GM18907 (cell line): ENCODE results near the gene ACAP3.
A peak's percentile ranks its signal among the peaks of the same experiment; 100 is the strongest.

Experiments
- ATAC-seq: cut with Tn5 transposase; IDR thresholded peaks from one replicate; pipeline ENCODE4 v1.9.1; 2021; ENCODE audit warnings: mild to moderate bottlenecking, moderate library complexity; ENCODE audit not compliant: unreplicated experiment

The ACAP3 gene

DNA sequence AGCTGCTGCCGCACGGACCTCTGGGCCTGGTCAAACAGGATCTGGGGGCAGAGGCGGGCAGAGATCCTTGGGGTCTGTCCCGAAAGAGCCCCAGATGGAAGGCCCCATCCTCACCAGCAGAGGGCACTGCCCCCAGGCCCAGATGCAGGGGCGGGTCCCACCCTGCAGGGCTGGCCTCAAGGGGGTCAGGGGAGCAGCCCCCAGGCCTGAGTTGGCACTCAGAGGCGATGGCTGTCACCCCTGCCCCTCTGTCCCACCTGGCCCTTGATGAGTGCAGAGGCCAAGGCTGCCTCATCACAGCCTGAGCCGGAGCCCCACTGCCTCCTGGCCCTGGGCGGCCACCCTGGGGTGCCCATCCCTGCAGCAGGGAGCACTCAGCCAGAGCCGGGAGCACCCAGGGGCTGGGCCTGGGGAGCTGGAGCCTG lies 5.7 kb downstream of the ACAP3 start:
- ATAC-seq: no peak

DNA sequence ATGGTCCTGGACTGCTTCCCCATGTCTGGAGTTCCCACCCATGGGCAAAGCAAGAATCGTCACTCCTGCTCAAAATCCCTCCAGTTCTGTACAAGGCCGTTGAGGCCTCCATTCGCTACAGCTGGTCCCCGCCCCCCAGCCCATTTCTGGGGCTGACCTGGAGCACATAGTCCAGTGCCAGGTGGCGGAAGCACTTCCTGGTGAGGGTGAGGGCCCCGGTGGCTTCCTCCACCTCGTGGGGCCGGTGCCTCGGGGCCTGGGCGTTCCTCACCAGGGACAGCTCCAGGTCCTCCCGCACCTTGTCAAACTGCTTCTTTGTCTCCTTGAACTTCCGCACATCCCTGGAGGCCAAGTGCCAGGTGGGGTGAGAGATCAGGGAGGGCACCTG lies 7.4 kb downstream of the ACAP3 start:
- no peak for ATAC-seq

DNA sequence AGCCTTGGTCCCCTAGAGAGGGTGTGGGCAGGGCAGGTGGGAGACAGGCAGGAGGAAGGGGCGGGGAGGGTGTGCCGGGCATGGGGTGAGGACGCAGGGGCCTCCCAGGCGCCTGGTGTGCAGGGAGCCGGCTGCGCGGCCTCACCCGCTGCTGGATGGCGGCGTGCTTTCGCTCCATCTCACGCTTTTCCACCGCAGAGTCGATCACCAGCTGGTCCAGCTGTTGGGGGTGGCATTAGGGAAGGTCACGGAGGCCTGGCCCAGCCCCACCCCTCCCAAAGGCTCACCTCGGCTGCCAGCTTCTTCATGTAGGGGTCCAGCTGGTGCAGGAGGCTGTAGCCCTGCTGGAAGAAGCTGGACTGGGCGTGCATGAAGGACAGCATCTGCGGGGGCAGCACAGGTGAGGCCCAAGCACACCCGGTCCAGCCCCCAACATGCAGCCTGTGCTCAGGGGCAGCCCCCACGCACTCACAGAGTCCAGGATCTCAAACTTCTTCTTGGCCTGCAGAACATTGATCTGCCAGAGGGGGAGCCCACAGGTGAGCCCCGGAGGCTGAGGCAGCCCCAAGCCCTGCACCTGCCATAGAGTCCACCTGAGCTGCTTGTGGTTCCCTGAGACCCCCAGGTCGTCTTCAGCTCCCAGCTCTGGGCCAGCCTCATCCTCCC lies 7.9 kb downstream of the ACAP3 start:
- ATAC-seq: no peak

DNA sequence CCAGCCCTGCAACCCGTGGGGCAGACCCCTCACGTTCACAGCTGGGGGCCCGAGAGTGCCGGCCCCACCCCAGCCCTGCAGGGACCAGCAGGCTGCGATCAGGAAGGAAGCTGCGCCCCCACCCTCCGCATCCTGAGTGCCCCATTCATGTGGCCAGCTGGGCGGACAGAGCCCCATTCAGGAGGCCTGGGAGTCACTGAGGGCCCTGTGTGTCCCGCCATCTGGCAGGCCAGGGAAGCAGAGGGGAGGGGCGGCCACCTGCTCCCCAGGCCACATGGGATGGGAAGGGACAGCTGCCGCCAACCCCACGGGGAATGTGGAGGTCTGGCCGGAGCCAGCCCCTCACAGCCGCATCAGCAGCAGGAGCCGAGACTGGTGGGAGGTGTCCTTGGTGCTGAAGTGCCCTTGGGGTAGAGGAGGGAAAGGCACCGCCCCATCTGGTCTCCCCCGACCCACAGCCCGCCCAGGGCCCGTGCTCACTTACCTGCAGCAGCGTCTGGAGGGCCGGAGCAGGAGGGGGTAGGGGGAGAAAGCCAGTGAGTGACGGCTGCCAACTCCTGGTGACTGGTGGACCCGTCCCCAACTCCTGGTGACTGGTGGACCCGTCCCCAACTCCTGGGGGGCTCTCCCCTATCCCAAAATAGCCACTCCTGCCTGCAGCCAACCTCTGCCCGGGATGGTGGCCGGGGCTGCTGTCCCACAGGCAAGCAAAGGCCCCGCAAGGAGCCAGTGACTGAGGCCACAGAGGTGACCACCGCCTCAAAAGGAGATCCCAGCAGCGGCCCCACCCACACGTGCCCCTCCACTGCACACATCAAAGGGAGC lies 8.7 kb downstream of the ACAP3 start:
- ATAC-seq: no peak

DNA sequence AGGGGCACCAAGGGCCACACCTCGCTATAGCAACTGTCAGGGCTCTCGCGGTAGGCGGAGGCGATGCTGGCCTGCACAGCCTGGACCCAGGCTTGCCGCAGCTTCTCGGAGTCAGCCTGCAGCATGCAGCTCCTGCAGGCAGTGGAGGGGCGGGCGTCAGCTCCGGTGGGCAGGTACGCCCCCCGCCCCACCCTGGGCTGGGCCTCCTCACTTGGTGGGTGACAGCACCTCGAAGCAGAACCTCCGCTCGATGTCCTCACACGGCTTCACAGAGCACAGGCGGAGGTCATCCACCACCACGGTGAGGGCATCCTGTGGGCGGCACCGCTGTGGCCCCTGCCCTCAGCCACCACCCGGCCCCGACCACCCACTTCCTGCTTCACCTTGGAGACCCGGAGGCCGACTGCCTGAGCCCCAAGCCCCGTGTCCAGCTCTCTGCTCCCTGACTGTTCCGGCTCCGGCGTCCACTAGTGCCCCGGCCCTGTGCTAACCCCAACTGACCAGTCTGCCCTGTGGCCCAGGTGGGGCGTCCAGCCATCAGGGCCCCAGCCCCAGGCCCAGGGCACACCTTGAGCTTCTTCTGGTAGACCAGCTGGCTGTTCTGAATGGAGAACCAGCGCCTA lies 9.8 kb downstream of the ACAP3 start:
- no peak for ATAC-seq

DNA sequence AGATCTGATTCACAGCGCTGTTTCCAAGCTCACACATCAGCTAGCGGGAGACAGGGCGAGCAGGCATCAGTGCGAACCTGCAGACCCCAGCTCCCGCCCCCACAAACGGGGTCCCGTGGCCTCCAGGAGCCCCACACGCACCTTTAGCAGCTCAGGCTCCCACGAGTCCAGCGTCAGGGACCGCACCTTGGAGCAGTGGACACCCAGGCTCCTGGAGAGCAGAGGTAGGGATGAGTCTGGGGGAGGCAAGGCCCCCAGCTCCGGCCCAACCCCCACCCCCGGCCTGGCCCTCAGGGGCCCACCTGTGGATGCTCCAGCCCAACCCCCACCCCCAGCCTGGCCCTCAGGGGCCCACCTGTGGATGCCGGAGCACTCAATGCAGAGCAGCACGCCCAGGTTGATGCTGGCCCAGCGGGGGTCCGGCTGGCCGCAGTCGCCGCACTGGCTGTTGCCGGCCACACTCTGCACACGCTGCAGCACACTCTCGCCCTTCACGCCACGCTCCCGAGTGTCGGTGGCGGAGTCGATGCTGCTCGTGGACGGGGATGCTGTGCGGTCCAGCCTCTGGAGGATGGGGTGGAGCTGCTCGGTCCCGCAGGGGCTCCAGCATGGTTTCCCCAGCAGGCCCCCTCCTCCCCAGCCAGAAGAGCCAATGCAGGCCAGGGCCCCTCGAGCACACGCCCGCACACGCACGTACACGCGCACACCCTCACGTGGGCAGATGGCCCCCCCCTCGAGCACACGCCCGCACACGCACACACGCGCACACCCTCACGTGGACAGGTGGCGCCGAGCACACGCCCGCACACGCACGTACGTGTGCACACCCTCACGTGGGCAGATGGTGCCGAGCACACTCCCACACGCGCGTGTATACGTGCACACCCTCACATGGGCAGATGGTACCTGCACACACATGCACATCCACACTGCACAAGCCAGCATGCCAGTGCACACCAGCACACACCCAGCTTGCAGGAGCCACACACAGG lies 11.4 kb downstream of the ACAP3 start:
- ATAC-seq: no peak

DNA sequence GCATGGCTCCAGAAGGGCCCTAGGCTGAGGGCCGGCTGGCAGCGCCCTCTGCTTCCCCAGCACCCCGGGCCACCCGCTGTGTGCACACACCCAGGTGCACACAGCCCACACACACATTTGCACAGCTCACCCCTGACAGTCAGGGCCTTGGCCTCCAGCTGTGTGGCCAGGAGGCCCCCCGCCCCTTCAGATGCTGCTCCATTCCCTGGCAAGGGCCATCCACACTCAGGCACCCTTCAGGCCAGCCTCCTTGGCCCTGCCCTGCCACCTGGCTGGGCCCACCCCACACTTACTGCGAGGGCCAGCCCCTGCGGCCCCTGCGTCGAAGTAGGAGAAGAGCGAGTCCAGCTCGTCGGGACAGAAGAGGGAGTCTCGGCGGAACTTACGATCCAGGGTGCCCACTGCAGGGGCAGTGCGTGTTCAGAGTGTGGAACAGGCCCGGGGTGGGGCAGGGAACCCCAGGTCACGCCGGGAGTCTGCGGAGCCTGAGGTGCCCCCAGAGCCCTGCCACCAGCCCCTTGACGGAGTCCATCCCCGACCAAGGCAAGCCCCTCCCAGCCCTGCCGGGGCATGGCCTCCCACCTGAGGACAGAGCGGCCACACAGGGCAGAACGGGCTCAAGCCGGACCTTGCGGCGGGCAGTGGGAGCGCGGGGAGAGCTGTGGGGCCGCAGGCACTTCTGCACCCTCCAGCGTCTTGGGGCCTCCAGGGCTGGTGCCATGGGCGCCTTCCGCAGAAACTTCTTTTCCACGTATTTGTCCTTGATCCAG lies 12.4 kb downstream of the ACAP3 start:
- no peak for ATAC-seq

DNA sequence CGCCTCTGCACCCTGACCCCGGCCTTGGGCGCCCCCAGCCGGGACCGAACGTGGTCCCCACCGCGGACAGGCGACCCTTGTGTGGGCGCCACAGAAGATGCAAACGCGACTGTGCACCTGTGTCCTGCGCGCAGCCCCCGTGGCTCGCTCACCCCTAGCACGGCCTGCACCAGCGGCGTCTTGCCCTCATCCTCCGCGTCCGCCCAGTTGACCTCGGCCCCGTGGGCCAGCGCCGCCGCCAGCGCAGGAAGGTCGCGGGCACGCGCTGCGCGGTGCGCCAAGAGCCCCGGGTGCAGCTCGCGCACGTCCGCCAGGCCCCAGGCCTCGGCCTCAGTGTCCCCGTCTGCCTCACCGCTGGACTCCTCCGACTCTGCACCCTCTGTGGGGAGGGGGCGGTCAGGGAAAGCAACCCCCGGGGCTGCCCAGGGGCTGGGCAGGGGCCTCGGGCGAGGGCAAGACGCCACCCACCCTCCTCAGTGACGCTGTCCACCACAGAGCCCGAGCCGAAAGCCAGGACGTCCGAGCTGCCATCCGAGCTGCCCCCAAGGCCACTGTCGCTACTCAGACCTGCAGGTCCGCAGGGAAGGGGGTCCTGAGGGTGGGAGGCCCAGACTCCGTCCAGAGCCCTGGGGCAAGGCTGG lies 13.4 kb downstream of the ACAP3 start:
- ATAC-seq: no peak

DNA sequence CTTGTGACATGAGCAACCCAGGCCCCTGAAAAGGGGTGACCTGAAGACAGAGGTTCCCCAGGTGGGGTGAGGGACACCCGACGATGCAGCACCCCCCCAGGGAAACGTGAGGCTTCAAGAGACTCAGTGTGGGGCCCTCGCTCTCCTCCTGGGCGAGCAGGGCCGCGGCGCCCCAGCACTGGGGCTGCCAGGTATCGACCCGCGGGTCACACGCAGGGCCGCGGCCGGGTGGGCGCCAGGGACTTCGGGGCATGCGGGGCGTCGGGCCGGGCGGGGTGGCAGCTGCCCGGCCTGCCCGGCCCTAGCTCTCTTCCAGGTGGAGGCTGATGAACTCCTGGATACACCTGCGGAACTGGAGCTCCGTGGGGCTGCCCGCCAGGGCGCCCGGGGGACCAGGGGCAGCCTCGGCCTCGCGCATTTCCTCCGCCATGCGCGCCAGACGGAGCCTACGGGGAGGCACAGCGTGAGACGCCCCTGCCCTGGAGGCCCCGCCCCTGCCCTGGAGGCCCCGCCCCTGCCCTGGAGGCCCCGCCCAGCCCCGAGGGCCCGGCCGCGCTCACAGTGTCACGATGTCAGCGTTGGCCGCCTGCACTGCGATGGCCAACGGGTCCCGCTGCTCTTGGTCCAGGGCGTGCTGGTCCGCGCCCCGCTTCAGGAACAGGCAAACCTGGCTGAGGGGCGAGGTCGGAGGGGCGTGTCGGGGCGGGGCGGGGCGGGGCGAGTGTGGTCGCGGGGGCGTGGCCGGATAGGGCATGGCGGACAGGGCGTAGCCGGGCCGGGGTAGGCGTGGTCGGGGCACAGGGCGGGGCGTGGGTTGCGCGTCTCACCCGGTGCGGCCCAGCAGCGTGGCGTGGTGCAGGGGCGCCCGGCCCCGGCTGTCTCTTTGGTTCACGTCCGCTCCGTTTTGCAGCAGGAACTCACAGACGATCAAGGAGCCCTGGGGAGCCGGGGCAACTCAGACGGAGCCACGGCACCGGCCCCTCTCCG lies 14.2 kb downstream of the ACAP3 start:
- no peak for ATAC-seq

DNA sequence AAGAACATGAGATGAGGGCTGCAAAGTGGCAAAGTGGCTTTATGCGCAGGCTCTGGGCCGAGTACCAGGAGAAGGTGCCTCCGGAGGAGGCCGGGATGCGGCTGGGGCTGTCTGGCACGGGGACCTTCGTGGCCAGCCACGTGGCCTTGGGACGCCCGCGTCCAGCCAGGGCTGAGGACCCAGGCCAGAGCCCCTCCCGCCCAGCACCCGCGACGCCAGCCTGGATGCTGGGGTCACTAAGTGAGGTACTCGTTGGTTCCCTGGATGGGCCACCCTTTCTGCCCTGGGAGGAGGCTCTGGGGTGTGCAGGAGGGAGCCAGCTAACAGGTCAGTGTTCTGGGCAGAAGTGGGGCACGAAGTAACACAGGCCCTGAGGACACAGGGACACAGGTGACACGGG lies 14.9 kb downstream of the ACAP3 start:
- no peak for ATAC-seq

DNA sequence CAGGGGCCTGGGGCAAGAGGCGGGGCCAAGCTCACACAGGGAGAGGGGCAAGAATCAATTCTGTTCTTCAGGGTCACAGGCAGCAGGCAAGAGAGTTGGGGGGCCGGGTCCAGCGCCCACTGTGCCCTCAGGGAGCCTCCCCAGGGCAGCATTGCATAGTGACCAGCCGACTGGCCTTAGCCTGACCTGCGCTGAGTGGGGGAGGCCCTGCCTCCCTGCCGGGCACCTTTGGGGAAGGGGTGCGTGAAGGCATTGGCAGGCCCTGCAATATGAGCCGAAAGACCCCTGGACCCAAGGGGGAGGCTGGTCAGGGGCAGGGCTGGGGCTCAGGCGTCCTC lies 15.3 kb downstream of the ACAP3 start:
- ATAC-seq: no peak

DNA sequence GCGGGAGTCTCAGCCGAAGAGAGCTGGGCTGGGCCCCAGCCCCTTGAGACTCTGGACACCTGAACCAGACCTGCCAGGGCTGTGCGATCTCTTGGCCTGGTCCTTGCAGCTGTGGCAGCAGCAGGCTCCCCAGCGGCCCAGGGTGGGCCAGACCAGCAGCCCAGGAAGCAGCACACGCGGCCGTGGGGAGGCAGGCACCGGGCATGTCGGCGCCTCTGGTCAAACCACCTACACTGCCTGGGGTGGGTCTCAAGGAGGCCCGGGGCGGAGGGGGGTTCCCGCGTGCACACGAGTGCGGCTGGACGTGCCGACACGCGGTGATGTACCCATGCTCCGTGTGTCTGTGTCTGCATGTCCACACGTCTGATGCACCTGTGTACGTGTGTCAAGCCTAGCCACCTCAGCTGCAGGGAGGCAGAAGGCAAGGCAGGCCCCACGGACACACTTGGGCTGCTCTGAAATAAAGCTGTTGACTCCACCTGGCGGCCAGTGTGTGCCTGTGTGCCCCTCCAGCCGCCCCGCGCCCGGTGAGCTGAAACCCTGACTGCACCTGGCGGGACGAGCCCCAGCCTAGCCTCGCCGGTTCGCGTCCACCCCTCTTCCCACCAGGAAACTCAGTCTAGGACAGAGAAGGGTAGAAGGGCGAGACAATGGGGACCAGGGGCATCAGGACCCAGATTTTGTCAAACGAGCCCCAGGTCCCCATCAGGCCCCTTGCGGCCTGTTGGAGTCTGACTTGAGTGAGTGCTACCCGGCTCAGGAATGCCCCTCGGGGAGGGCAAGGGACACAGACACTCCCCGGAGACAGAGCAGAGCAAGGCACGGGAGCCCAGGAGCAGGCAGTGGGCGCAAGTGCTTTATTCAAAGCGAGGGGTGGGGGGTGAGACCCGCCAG lies 15.9 kb downstream of the ACAP3 start:
- peak; percentile 41 for ATAC-seq

DNA sequence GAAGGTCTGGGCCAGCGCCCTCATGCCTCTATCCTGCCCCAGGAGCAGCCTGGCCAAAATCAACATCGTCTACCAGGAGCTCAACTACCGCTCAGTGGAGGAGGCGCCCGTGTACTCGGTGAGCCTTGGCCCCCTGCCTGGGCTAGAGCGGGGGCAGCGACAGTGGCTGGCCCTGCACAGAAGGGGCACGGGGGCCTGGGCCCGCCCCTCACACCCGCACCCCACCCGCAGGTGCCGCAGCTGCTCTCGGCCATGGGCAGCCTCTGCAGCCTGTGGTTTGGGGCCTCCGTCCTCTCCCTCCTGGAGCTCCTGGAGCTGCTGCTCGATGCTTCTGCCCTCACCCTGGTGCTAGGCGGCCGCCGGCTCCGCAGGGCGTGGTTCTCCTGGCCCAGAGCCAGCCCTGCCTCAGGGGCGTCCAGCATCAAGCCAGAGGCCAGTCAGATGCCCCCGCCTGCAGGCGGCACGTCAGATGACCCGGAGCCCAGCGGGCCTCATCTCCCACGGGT lies 16.7 kb downstream of the ACAP3 start:
- ATAC-seq: no peak

DNA sequence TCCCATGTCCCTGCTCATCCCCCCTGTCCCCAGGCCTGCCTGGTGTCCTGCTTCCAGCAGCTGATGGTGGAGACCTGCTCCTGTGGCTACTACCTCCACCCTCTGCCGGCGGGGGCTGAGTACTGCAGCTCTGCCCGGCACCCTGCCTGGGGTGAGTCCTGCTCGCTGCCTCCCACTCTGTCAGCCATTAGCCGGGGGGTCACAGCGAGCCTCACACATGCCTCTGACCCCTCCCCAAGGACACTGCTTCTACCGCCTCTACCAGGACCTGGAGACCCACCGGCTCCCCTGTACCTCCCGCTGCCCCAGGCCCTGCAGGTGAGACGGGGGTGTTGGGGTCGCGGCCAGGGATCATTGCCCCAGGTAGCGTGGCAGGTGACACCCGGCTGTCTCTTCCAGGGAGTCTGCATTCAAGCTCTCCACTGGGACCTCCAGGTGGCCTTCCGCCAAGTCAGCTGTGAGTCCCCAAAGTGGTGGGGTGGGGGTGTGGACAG lies 17.4 kb downstream of the ACAP3 start:
- no peak for ATAC-seq

DNA sequence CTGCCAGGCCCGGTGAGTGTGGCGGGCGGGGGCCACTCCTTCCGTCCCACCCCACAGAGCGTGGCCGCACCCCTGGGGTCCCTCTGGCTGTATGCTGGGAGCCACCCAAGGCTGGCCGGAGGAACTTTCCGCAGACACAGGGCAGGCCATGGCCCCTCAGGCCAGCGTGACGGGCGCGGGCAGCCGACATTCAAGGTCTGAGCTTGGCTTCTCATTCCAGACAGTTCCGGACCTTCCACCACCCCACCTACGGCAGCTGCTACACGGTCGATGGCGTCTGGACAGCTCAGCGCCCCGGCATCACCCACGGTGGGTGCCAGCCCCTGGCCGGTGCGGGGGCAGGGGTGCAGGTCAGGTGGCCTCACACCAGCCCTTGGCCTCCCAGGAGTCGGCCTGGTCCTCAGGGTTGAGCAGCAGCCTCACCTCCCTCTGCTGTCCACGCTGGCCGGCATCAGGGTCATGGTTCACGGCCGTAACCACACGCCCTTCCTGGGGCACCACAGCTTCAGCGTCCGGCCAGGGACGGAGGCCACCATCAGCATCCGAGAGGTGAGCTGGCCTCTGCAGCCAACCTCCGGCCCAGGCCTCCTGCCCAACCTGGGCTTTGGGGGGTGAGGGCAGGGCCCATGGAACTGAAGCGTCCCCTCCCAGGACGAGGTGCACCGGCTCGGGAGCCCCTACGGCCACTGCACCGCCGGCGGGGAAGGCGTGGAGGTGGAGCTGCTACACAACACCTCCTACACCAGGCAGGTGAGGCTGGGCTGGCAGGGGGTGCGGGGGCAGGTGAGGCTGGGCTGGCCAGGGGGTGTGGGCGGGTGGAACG lies 20.2 kb downstream of the ACAP3 start:
- no peak for ATAC-seq
